Hindlimb muscle (tissue), 1 donor: ENCODE results near the gene LIPE. TPM values are rescaled to one million over a fixed set of nuclear protein-coding genes. Genes with fewer than 3 reads are reported as not detected.

Experiments
- polyA plus RNA-seq: library from polyadenylated mRNA; unstranded; fragments of 120-200 nt; gene quantifications from one replicate; pipeline ENCODE4 v1.2.1, GENCODE V29; 2013; ENCODE audit not compliant: insufficient read length

Gene LIPE
- polyA plus RNA-seq, 1 donor = 11.6 TPM

Other genes starting within 250 kb of the LIPE start
- 16.6 TPM for gene DEDD2, start 209.7 kb downstream of the LIPE start, polyA plus RNA-seq
- 6.7 TPM for gene ZNF526, start 207.1 kb downstream of the LIPE start, polyA plus RNA-seq
- gene GSK3A, start 184.8 kb downstream of the LIPE start, polyA plus RNA-seq = 47.4 TPM
- 34.5 TPM for gene ERF, start 172.3 kb downstream of the LIPE start, polyA plus RNA-seq
- gene CIC, start 158.1 kb downstream of the LIPE start, polyA plus RNA-seq = 44.8 TPM
- gene PRR19, start 125.3 kb downstream of the LIPE start, polyA plus RNA-seq = 0.53 TPM
- 33.6 TPM for gene PAFAH1B3, start 124.8 kb downstream of the LIPE start, polyA plus RNA-seq
- 0.41 TPM for gene TMEM145, start 114.1 kb downstream of the LIPE start, polyA plus RNA-seq
- 30.9 TPM for gene MEGF8, start 101.8 kb downstream of the LIPE start, polyA plus RNA-seq
- not detected for gene CNFN, start 37.1 kb downstream of the LIPE start, polyA plus RNA-seq
- gene CXCL17, start 15.6 kb upstream of the LIPE start, polyA plus RNA-seq = not detected
- 2.1 TPM for gene CEACAM1, start 101.1 kb upstream of the LIPE start, polyA plus RNA-seq
- 0.09 TPM for gene CEACAM8, start 167.5 kb upstream of the LIPE start, polyA plus RNA-seq